GM10248 (cell line): ENCODE measurements around the gene ZDBF2.

Experiments
- CTCF ChIA-PET: fragments of 300-600 bp; sonication (Branson Sonifier 250); formaldehyde crosslinking; extraction: SDS; loops from one replicate; lab custom pipeline; 2021; ENCODE audit warnings: antibody characterized with exemption; lab: Yijun Ruan, JAX
- POLR2A ChIA-PET: fragments of 350-650 bp; sonication (Branson Sonifier 250); formaldehyde crosslinking; extraction: SDS; loops from one replicate; lab custom pipeline; 2020; ENCODE audit warnings: antibody characterized with exemption; lab: Yijun Ruan, JAX
- DNase-seq: peaks from one replicate; pipeline ENCODE4 v3.0.0; 2012; ENCODE audit errors: extremely low spot score
- TF ChIP-seq, protein P1 (sequence below): IDR thresholded peaks from 2 replicates; pipeline ENCODE4 v1.5.1; 2012; ENCODE audit warnings: mild to moderate bottlenecking, low read depth; ENCODE audit errors: extremely low read depth, missing control alignments, control extremely low read depth

ZDBF2 gene

DNA sequence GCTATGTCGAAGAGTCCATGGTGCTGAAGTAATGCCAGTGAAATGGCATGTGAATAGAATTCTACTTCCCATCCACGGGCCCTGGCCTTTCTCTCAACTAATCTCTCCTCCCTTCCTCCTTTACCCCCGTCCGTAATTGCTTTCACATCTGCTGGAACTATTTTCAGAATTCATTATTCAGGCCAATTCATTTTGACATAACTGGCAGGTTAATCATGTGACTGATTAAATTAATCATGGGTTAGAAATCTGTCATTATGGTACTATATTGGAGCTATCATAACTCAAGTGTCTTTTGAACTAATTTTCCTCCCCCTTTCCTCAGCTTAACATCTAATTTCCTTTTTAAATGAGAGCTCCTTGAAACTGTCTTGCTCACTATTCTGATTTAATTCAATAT is 66.9 kb downstream of the ZDBF2 start:
- CTCF ChIA-PET, result interaction anchor here (1.4 kb wide), 1 partner anchor 41 kb away, joined by 3 read pairs; no protein-coding TSS in a partner anchor
- TF ChIP-seq, protein P1, sequence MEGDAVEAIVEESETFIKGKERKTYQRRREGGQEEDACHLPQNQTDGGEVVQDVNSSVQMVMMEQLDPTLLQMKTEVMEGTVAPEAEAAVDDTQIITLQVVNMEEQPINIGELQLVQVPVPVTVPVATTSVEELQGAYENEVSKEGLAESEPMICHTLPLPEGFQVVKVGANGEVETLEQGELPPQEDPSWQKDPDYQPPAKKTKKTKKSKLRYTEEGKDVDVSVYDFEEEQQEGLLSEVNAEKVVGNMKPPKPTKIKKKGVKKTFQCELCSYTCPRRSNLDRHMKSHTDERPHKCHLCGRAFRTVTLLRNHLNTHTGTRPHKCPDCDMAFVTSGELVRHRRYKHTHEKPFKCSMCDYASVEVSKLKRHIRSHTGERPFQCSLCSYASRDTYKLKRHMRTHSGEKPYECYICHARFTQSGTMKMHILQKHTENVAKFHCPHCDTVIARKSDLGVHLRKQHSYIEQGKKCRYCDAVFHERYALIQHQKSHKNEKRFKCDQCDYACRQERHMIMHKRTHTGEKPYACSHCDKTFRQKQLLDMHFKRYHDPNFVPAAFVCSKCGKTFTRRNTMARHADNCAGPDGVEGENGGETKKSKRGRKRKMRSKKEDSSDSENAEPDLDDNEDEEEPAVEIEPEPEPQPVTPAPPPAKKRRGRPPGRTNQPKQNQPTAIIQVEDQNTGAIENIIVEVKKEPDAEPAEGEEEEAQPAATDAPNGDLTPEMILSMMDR, result no peak
- no peak for DNase-seq
- POLR2A ChIA-PET, result no interaction called here

- CTCF ChIA-PET, result no interaction called here
- TF ChIP-seq, protein P1, result no peak
- no peak for DNase-seq
- POLR2A ChIA-PET, result no interaction called here
These were observed 68.7 kb downstream of the ZDBF2 start for GRCh38 chr2:206343144-206343543.

GRCh38 chr2:206343816-206344215 is 69.4 kb downstream of the ZDBF2 start:
- TF ChIP-seq, protein P1, result no peak
- ChIA-PET POLR2A (no interaction called here), CTCF (interaction anchor here (1.1 kb wide), 1 partner anchor 14 kb away, joined by 3 read pairs; no protein-coding TSS in a partner anchor)
- DNase-seq, result no peak

- ChIA-PET POLR2A (no interaction called here), CTCF (no interaction called here)
- TF ChIP-seq, protein P1, result no peak
- DNase-seq, result no peak
These were observed 71.1 kb downstream of the ZDBF2 start for GRCh38 chr2:206345606-206346005.

DNA sequence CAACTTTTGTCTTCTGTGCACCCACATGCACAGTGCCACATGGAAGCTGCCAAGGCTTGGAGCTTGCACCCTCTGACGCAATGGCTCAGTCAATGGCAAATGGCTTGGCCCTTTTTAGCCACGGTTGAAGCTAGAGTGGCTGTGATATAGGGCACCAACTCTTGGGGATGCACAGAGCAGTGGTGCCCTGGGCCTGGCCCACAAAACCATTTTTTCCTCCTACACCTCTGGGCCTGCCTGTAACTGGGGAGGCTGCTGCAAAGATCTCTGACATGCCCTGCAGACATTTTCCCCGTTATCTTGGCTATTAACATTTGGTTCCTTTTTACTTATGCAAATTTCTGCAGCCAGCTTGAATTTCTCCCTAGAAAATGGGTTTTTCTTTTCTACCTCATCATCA is 74.9 kb downstream of the ZDBF2 start:
- POLR2A ChIA-PET, result no interaction called here
- TF ChIP-seq, protein P1, result no peak
- CTCF ChIA-PET, result no interaction called here

DNA sequence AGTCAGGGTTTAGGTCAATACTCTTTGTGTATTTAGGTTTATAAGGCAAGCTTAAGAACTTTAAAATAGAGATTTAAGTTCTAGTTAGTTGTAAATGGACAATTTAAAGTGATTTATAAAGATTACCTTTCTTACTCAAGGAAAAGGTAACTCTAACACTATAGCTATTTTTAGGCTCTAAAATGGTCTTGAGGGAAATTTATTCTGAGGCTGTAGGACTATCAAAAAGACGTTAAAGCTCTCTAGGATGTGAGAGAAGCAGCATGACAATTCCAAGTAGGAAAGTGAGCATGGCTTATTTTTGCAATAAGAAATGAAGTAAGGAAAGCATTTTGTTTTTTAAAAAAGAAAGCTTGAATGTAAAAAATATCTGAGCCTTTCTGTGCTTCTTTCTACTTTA is 78.1 kb downstream of the ZDBF2 start:
- CTCF ChIA-PET, result interaction anchor here (1.2 to 1.5 kb wide), 2 partner anchors 8 to 20 kb away, joined by 3 read pairs; no protein-coding TSS in a partner anchor
- DNase-seq, result no peak
- TF ChIP-seq, protein P1, result no peak
- POLR2A ChIA-PET, result no interaction called here

More for the DNA sequence above, 74.9 kb downstream of the ZDBF2 start:
- no peak for DNase-seq
